HG03439 (cell line): Measurements from ENCODE around the gene TMEM129.

Experiments used
- ATAC-seq: cut with Tn5 transposase; IDR thresholded peaks from one replicate; pipeline ENCODE4 v1.9.1; 2021; ENCODE audit warnings: mild to moderate bottlenecking, moderate library complexity; ENCODE audit not compliant: unreplicated experiment

Gene TMEM129

GRCh38 chr4:1722551-1723118 is 1.5 kb upstream of the TMEM129 start:
- no peak for ATAC-seq

GRCh38 chr4:1721666-1722550 is 785 bp upstream of the TMEM129 start:
- ATAC-seq, result peak; percentile 1

- ATAC-seq, result peak; percentile 21
These were observed 750 bp downstream of the TMEM129 start for GRCh38 chr4:1720163-1720983.

- no peak for ATAC-seq
These were observed 2.9 kb downstream of the TMEM129 start for GRCh38 chr4:1718095-1718850.

GRCh38 chr4:1717129-1718094 is 3.7 kb downstream of the TMEM129 start:
- ATAC-seq, result no peak

- ATAC-seq, result no peak
These were observed 4.8 kb downstream of the TMEM129 start for GRCh38 chr4:1716065-1716945.

- ATAC-seq, result no peak
These were observed 5.9 kb downstream of the TMEM129 start for GRCh38 chr4:1715002-1715758.

GRCh38 chr4:1714303-1715001 is 6.7 kb downstream of the TMEM129 start:
- ATAC-seq, result no peak

GRCh38 chr4:1713003-1713851 is 7.9 kb downstream of the TMEM129 start:
- peak; percentile 17 for ATAC-seq

- ATAC-seq, result peak; percentile 72
These were observed 8.7 kb downstream of the TMEM129 start, which contains the start of gene SLBP for GRCh38 chr4:1712216-1713002. SLBP (minus strand) TSS chr4:1712319; CDS start chr4:1712188, 131 bp downstream.

- peak; percentile 10 for ATAC-seq
These were observed 9.4 kb downstream of the TMEM129 start for GRCh38 chr4:1711571-1712215.

GRCh38 chr4:1711055-1711570 is 10.0 kb downstream of the TMEM129 start:
- no peak for ATAC-seq

GRCh38 chr4:1708581-1708980 is 12.5 kb downstream of the TMEM129 start:
- no peak for ATAC-seq

GRCh38 chr4:1706358-1706757 is 14.8 kb downstream of the TMEM129 start:
- no peak for ATAC-seq

GRCh38 chr4:1705732-1706131 is 15.4 kb downstream of the TMEM129 start:
- ATAC-seq, result no peak
